Mammary epithelial cell (primary cell): ENCODE data around the gene ME3.

Experiments
- CTCF ChIP-seq, 2 donors: IDR thresholded peaks in 1 of 2; conservative IDR thresholded peaks in 1 of 2; 2 replicates each; pipeline ENCODE4 v1.5.1; 2011 to 2012; ENCODE audit warnings: inconsistent platforms in 2 of 2, low read length in 2 of 2, mild to moderate bottlenecking in 2 of 2, control low read depth in 1 of 2, low read depth in 1 of 2; ENCODE audit not compliant: insufficient read depth in 1 of 2; ENCODE audit errors: extremely low read depth in 1 of 2
- EZH2 ChIP-seq: IDR thresholded peaks from 2 replicates; pipeline ENCODE4 v1.6.1; 2012; ENCODE audit warnings: low read length, inconsistent platforms, borderline replicate concordance

- TF ChIP-seq CTCF (conservative IDR thresholded peaks at IDR 0.05 in 1 of 2, IDR thresholded peaks at IDR 0.05 in 1 of 2; ENCODE audit: extremely low read depth in 1 of 2, insufficient read depth in 1 of 2, low read depth in 1 of 2, low read length in 2 of 2) (no peak), EZH2 (no peak)
Measured at GRCh38 chr11:86717817-86718501, 45.5 kb upstream of the ME3 start.
